KBM-7 (cell line): ENCODE data around the gene PAPPA.

Experiments used
- DNase-seq: peaks from one replicate; pipeline ENCODE4 v3.0.0-alpha.2; 2015
- in situ Hi-C: fragments of 300-500 bp; cut with MboI; formaldehyde crosslinking; loops from 2 replicates; pipeline ENCODE4 v1.14.3; 2020; ENCODE audit warnings: low sequenced_read_pairs, low pct_unique_long_range_greater_than_20kb, mixed read lengths

PAPPA gene, protein sequence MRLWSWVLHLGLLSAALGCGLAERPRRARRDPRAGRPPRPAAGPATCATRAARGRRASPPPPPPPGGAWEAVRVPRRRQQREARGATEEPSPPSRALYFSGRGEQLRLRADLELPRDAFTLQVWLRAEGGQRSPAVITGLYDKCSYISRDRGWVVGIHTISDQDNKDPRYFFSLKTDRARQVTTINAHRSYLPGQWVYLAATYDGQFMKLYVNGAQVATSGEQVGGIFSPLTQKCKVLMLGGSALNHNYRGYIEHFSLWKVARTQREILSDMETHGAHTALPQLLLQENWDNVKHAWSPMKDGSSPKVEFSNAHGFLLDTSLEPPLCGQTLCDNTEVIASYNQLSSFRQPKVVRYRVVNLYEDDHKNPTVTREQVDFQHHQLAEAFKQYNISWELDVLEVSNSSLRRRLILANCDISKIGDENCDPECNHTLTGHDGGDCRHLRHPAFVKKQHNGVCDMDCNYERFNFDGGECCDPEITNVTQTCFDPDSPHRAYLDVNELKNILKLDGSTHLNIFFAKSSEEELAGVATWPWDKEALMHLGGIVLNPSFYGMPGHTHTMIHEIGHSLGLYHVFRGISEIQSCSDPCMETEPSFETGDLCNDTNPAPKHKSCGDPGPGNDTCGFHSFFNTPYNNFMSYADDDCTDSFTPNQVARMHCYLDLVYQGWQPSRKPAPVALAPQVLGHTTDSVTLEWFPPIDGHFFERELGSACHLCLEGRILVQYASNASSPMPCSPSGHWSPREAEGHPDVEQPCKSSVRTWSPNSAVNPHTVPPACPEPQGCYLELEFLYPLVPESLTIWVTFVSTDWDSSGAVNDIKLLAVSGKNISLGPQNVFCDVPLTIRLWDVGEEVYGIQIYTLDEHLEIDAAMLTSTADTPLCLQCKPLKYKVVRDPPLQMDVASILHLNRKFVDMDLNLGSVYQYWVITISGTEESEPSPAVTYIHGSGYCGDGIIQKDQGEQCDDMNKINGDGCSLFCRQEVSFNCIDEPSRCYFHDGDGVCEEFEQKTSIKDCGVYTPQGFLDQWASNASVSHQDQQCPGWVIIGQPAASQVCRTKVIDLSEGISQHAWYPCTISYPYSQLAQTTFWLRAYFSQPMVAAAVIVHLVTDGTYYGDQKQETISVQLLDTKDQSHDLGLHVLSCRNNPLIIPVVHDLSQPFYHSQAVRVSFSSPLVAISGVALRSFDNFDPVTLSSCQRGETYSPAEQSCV (N-terminal part only)

DNA sequence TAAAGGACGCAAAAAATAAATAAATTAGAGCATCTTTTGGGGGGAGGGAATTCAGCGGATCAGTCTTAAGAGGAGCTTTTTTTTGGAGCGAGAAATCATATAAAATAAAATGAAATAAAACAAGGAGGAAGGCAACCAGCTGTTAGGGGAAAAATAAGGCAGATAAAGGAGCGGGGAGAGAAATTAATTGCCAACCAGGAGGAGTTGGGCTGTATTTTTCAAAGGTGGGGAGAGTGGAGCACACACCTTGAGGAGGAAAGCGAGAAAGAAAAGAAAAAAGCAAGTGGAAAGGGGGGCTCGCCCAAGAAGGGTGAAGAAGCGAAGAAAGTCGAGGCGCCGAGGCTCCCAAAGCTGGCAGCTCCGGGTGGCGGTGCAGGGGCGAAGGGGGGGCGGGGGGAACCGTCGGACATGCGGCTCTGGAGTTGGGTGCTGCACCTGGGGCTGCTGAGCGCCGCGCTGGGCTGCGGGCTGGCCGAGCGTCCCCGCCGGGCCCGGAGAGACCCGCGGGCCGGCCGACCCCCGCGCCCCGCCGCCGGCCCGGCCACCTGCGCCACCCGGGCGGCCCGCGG, at the start of gene PAPPA:
TSS of gene PAPPA (plus strand) at position 27 of the 569 bp plus-strand sequence. CDS start at position 409, 382 bp downstream.
- in situ Hi-C loops: no loop called here
- no peak for DNase-seq

DNA sequence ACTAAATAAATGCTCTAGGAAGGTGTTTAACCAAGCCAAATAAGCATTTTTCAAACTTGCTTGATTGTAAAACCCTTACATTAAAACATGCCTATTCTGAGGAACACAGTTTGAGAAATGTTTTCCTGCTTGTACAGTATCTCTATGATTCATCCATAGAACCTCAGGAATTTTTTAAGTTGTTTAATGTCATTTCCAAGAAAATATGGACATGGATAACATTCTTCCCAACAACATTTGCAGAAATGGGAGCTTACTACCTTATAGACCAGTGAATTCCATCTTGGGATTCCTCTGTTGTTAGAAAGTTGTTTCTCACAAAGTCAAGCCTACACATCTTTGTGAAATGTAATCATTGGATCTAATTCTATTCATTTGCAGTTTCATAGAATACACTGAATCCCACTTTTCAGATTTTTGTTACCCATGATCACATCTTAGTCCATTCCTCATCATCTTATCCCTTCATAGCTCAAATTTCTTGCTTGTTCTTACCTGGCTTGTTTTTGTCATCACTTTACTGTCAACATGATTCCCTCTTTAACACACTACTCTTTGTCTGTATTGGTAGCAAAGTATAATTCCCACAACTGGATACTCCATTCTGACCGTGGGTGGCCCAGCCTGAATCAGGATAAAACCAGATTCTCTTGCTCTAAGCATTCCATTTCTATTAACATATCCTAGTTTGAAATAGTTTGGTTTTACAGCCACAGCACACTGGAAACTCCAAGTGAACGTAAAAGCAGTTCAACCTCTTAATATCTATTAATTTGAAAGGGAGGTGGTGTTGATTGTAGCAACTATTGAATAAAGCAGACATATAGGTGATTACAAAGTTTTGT, 49.4 kb upstream of the PAPPA start:
- DNase-seq: no peak
- in situ Hi-C loops: no loop called here

DNA sequence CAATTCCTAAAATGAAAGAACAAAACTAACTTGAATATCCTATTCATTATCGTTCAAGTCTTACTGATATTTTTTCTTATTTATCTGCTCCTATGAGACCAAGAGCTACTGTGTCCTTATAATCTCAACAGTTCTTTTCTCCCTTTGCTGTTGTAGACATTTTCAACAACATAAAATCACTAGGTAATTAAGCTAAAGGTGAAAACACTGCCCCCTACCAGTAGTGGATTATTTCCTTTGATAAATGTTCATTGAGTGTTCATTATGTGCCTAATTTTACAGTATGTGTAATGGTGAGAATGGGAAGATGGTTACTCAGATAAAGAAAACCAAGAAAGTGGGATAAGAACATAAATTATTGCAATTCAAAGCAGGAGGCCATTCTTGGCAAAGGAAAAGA, 41.4 kb upstream of the PAPPA start:
- DNase-seq: no peak
- in situ Hi-C loops: no loop called here

DNA sequence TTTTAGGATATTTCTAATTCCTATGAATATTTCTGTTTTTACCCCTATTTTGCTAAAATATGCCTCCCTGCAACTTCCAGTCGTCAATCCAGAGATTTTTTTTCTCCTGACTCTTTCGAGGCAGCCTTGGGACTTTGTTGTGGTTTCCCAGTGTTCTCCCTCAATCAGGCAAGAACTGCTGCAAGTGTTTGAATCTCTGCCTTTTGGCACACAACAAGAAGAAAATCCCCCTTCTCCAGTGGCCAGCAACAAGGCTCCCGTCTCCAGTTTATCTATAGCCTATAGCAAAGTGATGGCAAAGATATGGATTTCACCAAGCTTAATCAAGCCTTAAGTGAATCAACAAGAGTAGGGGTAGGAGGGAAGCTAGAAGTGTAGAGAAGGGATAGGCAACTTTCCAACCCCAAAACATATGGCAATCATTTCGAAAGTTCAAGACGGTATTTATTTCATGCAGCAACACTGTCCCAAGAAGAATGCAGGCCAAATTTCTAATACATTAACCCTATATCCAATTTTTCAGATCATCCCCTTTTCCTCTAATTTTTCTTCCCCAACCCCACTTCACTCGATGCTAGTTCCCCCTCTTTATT, 37.7 kb upstream of the PAPPA start:
- DNase-seq: no peak
- in situ Hi-C loops: no loop called here

DNA sequence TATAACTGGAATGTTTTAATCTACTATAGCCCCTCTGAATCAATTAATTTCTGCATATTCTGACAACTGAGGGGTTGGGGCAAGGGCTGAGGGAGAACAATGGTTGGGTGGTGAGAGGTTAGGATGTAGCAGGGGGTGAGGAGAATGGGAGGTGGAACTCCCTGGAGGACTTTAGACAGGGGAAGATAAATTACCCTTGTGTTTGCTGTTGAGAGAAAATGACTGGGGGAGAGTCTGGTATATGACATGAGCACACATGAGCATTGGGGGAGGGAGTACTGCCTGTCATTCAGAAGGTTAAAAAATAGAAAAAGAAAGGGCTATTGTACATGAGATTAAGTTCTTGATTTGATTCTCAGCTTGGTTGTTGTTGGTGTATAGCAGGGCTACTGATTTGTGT, 37.2 kb upstream of the PAPPA start:
- no peak for DNase-seq
- in situ Hi-C loops: no loop called here

DNA sequence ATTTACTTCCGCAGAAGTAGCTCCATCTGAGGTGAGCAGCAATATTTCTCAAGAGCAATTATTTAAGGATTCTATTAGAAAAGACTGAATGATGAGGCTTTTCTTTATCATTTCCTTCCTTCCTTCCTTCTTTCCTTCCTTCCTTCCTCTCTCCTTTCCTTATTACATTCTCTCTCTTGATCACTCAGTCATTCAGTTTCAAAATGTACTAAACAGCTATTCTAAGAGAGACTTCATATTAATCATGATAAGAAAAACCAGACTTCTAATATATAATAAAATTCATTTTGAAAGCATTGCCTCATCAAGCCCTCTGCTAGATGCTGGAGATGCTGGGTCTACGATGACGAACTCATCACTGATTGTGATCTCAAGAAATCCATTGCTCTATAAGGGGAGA, 30.4 kb upstream of the PAPPA start:
- in situ Hi-C loops: no loop called here
- DNase-seq: no peak

DNA sequence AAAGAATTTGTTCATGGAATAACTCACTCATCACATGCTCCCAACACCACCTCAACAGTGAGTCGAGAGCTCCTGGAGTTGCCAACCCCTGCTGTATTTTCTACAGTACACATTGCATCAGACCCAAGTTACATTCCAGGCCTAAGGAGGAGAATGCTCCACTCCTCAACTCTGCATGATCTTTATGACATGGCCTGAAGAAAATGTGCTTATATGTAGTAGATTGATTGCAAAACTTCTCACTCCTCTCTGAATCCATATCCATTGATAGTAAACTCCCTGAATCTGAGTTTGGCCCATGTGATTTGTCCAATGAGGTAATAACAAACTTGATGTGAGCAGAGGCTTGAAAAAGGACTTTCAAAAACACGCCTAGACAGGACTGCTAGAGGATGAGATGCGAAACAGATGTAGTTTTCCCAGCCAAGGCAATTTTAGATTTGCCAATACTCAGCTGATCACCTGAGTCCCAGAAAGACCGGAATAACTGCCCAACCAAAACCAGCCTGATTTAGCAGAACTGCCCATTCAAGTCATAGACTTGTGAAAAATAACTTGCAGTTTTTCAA, 29.0 kb upstream of the PAPPA start:
- in situ Hi-C loops: no loop called here
- no peak for DNase-seq

DNA sequence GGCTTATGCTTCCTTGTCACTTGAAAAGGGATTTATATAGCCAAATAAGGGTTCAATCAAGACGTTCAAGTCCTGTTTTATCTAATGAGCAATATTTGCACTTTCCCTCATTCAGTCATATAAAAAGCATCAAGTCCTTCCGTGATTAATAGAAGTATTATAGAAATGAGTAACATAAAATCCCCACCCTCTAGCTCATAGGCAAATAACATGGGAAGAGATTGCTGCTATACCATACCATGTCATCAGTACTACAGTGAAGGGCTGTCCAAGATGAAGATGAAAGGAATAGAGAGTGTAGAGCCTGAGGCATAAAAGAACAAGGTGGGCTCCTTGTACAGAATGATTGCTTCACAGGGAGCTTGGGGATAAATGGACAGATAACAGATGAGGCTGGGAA, 20.4 kb upstream of the PAPPA start:
- in situ Hi-C loops: no loop called here
- DNase-seq: no peak

DNA sequence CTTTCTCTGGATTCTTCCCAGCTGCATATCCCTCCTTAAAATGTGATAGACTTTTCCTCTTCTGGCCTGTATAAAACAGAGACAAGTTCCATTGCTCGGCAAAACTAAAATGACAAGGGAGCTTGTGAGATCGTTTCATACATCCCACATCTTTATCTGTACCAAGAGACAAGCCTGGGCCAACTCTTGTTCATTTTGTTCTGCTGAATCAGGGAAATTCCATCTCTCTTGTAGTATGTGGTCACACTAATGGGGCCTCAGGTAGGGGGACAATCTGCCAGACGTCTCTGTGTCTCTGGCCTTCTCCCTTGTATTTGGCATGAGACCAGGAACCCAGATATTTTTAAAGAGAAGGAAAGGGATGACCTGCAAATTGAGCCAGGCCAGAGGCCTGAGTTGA, 18.6 kb upstream of the PAPPA start:
- in situ Hi-C loops: no loop called here
- DNase-seq: no peak

DNA sequence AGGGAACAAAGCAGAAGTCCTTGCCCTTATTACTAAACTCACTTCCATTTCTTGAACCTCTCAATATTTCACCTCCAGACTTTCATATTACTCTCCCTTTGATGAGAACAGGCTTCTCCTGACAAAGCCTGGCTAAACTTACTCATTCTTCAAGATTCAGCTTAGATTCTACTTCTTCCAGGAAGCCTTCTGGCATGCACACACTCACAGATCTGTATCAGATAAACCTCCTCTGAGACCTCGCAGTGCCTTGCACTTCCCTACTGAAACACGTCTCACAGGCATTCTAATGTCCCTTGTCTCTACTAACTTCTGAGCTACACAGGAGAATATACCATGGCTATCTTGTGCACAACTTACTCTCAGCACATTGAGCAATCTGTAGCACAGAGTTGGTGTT, 16.6 kb upstream of the PAPPA start:
- in situ Hi-C loops: no loop called here
- DNase-seq: no peak

DNA sequence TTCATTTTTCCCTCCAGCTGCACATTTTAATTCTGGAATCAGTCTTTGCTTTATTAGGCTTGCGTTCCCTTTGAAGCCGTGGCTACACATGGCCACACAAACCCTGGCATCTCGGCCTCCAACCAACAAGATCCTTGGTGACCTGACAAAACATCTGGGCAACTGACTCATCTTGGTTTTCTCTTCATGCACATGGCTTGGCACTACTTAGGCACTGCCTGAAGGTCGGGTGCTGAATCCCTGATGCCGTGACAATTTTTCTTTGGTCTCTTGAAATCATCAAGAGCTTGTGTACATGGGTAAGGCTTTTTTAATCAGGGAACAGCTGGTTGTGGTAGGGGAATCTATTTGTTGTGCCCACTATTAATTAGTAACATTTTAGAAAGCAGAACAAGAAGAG, 16.0 kb upstream of the PAPPA start:
- no peak for DNase-seq
- in situ Hi-C loops: no loop called here

DNA sequence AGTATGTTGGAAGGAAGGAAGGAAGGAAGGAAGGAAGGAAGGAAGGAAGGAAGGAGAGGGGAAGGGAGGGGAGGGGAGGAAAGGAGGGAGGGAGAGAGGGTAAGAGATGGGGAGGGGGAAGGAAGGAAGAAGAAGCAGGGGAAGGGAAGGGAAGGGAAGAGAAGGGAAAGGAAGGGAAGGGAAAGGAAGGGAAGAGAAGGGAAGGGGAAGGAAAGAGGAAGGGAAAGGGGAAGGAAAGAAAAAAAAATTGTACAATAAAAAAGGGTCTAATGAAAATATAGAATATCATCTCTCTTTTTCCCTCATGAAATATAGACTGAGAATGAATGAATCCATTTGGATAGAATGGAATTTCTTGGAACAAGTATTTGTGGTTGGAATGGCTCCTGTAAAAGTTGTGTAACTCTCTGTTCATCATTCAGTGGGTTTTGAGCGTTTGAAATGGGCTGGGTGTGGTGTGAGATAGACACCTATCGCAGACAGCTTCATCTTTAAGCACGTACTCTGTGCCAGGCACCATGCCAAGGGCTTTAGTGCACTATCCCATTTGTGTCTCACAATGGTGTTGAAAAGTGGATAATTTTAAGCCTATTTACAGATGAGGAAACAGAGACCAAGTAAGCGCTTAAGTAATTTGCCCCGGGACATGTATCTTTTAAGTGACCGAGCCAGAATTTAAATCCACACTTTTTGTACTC, 11.6 kb upstream of the PAPPA start:
- in situ Hi-C loops: no loop called here
- no peak for DNase-seq

DNA sequence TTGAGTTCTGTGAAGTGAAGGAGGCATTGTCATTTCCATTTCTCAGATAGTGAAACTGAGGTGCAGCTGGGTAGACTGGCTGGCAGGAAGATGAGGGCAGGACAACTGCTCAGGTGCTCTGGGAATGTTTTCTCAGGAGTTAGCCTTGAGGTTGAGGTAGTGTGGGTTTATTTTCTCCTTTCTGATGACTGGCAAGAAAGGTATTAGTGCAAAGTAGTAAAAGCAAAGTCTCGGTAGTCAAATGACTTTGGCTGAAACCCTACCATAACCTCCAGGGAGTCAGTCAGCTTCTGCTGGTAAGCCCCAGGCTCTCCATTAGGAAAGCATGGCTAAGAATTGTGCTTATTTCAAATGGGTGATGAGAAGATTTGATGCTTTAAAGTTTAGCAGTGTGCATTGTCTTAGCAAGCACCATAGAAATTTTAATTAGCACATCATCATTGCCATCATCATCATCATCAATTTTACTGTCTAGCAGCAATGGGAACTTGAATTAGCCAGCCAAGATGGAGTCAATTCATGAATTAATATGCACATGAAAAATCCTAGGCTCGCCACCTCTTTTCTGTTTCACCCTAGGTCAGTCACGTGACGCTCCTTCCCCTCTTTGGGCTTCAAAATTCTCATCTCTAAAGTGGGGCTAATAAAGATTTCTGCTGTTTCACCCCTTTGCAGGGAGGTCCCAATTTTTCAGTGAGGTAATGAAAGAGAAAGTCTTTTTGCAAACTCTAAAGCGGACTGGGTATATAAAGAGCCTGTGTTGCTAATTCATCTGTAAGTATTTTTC, 10.7 kb upstream of the PAPPA start:
- DNase-seq: no peak
- in situ Hi-C loops: no loop called here

DNA sequence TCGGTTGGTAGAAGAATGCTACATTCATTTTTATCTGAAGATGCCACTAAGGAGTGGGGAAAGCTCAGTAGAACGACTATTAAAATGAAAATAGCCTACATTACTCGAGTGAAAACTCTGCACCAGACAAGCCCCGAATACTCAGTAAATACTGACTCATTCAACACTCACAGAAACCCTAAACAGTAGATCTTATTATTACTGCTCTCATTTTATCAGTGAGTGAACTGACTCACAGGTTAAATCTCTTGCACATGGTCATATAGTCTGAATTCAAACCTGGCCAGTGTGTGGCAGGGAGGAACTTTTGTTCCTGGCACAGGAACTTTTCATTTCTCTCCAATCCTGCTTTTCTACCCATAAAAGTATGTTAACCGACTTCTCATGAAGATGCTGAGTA, 9.6 kb upstream of the PAPPA start:
- no peak for DNase-seq
- in situ Hi-C loops: no loop called here

DNA sequence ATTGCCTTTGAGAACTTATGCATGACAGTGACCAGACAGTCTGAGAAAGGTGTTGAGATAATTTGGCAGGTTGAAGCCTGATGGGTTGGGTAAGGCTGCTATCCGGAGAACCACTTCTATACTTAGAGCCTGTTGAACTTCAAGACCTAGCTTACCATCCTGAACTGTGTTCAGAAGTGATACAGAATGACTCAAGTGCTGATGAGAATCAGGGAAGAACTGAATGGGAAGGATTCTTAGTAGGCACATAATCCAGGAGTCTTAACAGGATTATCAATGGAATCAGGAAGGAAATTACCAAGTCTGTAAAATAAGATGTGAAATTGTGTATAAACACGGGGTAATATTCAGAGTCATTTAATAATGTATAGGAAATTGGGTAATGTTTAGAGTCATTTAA, 9.0 kb upstream of the PAPPA start:
- in situ Hi-C loops: no loop called here
- no peak for DNase-seq

DNA sequence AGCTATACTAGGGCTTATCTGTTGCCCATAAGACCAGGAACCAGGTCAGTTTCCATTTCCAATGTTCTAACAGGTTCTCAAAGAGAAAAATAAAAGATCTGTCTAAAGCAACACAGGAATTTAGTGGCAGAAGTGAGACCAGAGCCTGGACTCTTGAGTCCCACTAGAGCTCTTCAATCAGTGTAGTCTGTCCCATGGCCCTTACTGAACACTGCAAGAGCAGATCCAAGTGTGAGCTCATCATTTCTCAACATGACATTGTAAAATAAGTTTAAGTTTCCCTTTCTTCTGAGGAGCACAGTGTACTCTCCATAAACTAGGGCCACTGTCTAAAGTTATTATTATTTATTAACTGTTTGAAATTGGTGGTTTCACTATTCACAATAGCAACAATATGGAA, 8.6 kb upstream of the PAPPA start:
- DNase-seq: no peak
- in situ Hi-C loops: no loop called here

DNA sequence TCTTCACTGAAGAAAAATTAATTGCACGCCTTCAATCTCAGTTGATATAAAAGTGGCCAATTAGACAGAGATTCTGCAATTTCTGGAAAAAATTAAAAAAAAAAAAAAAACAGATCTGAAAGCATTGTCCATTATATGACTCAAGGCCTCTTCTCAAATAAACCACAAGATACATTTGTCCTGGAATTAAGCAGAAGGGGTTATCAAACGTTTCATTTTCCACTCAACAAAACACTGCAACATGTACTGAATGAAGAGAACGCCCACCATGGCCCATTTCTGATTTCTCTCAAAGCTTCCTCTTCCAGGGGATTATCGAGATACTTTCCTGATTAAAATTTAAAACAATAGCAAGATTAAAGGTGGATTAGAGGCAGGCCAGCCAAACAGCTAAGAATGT, 5.8 kb upstream of the PAPPA start:
- in situ Hi-C loops: no loop called here
- no peak for DNase-seq
